Smooth muscle cell (in vitro differentiated cells): ENCODE measurements around the gene DNAJC6. TPM values are rescaled to one million over a fixed set of nuclear protein-coding genes. Genes with fewer than 3 reads are reported as not detected.
"Not testable (repeated sequence)": the region's sequence is repeated elsewhere in the genome, so short reads cannot be mapped to it uniquely, and the experiment has no call there.

Experiments
- DNase-seq: peaks from one replicate; lab custom pipeline; 2025; ENCODE audit not compliant: unreplicated experiment; lab: John Stamatoyannopoulos, UW
- H2AFZ ChIP-seq: fragments of 200-600 bp; sonication (generic); 2 replicates; pipeline ENCODE4 v1.6.0; 2016; ENCODE audit warnings: antibody characterized with exemption, low read depth, mild to moderate bottlenecking
- H3F3A ChIP-seq: fragments of 200-600 bp; sonication (generic); 2 replicates; pipeline ENCODE4 v1.6.0; 2017; ENCODE audit warnings: antibody characterized with exemption, low read depth
- H3K27ac ChIP-seq: fragments of 200-600 bp; sonication (generic); 2 replicates; pipeline ENCODE4 v1.5.1; 2016; ENCODE audit warnings: low read depth, mild to moderate bottlenecking
- H3K27me3 ChIP-seq: fragments of 200-600 bp; sonication (generic); 2 replicates; pipeline ENCODE4 v1.6.1; 2016; ENCODE audit warnings: low read depth, mild to moderate bottlenecking
- H3K36me3 ChIP-seq: fragments of 200-600 bp; sonication (generic); 2 replicates; pipeline ENCODE4 v1.5.1; 2016; ENCODE audit warnings: low read depth
- H3K4me1 ChIP-seq: fragments of 200-600 bp; sonication (generic); 2 replicates; pipeline ENCODE4 v1.5.1; 2016; ENCODE audit warnings: low read depth
- H3K4me2 ChIP-seq: fragments of 200-600 bp; sonication (generic); 2 replicates; pipeline ENCODE4 v1.6.0; 2016; ENCODE audit warnings: mild to moderate bottlenecking
- H3K4me3 ChIP-seq: fragments of 200-600 bp; sonication (generic); 2 replicates; pipeline ENCODE4 v1.5.1; 2016; ENCODE audit warnings: mild to moderate bottlenecking
- H3K79me2 ChIP-seq: fragments of 200-600 bp; sonication (generic); 2 replicates; pipeline ENCODE4 v1.6.0; 2016; ENCODE audit warnings: low read depth, mild to moderate bottlenecking
- H3K9ac ChIP-seq: fragments of 200-600 bp; sonication (generic); 2 replicates; pipeline ENCODE4 v1.6.0; 2016; ENCODE audit warnings: low read depth
- H3K9me3 ChIP-seq: fragments of 200-600 bp; sonication (generic); replicated peaks from 2 replicates; pipeline ENCODE4 v1.5.1; 2016; ENCODE audit warnings: low read depth
- H4K20me1 ChIP-seq: fragments of 200-600 bp; sonication (generic); 2 replicates; pipeline ENCODE4 v1.6.0; 2016; ENCODE audit warnings: low read depth
- CTCF ChIP-seq: fragments of 200-600 bp; sonication (generic); IDR thresholded peaks from 2 replicates; pipeline ENCODE4 v1.5.1; 2017; ENCODE audit warnings: borderline replicate concordance, mild to moderate bottlenecking, antibody characterized with exemption; ENCODE audit not compliant: insufficient read depth, poor library complexity, severe bottlenecking
- WGBS: methylation state at CpG from one replicate; pipeline ENCODE4 v1.1.7; 2016; ENCODE audit warnings: low lambda C conversion rate; 5-methylcytosine and 5-hydroxymethylcytosine counted together
- polyA plus RNA-seq: library from polyadenylated mRNA; unstranded; fragments of >200 nt; fragmentation: Nextera tagmentation; extraction: Ambion mirVana; gene quantifications from 2 replicates; pipeline ENCODE4 v1.2.1, GENCODE V29; 2016
- total RNA-seq: library from RNA; depleted of rRNA; stranded (reverse); fragments of >200 nt; gene quantifications from 2 replicates; pipeline ENCODE4 v1.2.3, GENCODE V29; 2014

DNAJC6 gene
- total and polyA plus RNA-seq, 2 experiments from 2014 or later: 0.70 to 7.8 TPM

- no peak overlapping the region for H2AFZ ChIP-seq
- no peak overlapping the region for H3K4me2 ChIP-seq
- no peaks in the 10 kb centered on the region for H3K4me1 ChIP-seq
- no peaks in the 10 kb centered on the region for H4K20me1 ChIP-seq
- TF ChIP-seq CTCF: no peak
- no peaks in the 10 kb centered on the region for H3K27me3 ChIP-seq
- no peak overlapping the region for H3K4me3 ChIP-seq
- DNase-seq: no peak
- H3F3A ChIP-seq: no peaks in the 10 kb centered on the region
- H3K27ac ChIP-seq: no peak overlapping the region
- no peaks in the 10 kb centered on the region for H3K9me3 ChIP-seq
- no peak overlapping the region for H3K9ac ChIP-seq
- no peaks in the 10 kb centered on the region for H3K79me2 ChIP-seq
- no peaks in the 10 kb centered on the region for H3K36me3 ChIP-seq
Observed at GRCh38 chr1:65289449-65289848, 19.9 kb upstream of the DNAJC6 start.

- 83% methylated on average over 9 of the region's 9 CpGs for WGBS
- H3K9ac ChIP-seq, H3F3A ChIP-seq, H3K4me2 ChIP-seq, H4K20me1 ChIP-seq, H3K36me3 ChIP-seq, H3K79me2 ChIP-seq, H2AFZ ChIP-seq, DNase-seq, H3K27me3 ChIP-seq, H3K4me3 ChIP-seq, H3K27ac ChIP-seq, H3K4me1 ChIP-seq, H3K9me3 ChIP-seq: not testable (repeated sequence)
Observed at GRCh38 chr1:65291818-65292217, 17.5 kb upstream of the DNAJC6 start.

- Histone ChIP-seq H3K27me3 (no peaks in the 10 kb centered on the region), H3K4me3 (no peak overlapping the region), H3K9me3 (no peaks in the 10 kb centered on the region), H3K9ac (no peak overlapping the region), H3K4me1 (no peaks in the 10 kb centered on the region), H3K4me2 (no peak overlapping the region), H3K27ac (no peak overlapping the region), H3K79me2 (no peaks in the 10 kb centered on the region), H4K20me1 (no peaks in the 10 kb centered on the region), H3F3A (no peaks in the 10 kb centered on the region), H2AFZ (no peak overlapping the region), H3K36me3 (no peaks in the 10 kb centered on the region)
- TF ChIP-seq CTCF: no peak
- no peak for DNase-seq
- WGBS: 87% methylated on average over 2 of the region's 2 CpGs
Observed at GRCh38 chr1:65292861-65293593, 16.3 kb upstream of the DNAJC6 start.

GRCh38 chr1:65297706-65298105, 11.6 kb upstream of the DNAJC6 start:
- Histone ChIP-seq H4K20me1 (no peaks in the 10 kb centered on the region), H3K36me3 (no peaks in the 10 kb centered on the region), H3K4me3 (no peak overlapping the region), H3K27me3 (no peaks in the 10 kb centered on the region), H3K9ac (no peak overlapping the region), H3K27ac (no peak overlapping the region), H3K4me2 (no peak overlapping the region), H3K79me2 (no peaks in the 10 kb centered on the region), H3K4me1 (no peaks in the 10 kb centered on the region), H3K9me3 (no peaks in the 10 kb centered on the region), H3F3A (no peaks in the 10 kb centered on the region), H2AFZ (no peak overlapping the region)
- 83% methylated on average over 4 of the region's 4 CpGs for WGBS
- no peak for TF ChIP-seq CTCF
- no peak for DNase-seq
